DOHH2 (cell line): ENCODE measurements around the gene CCDC88C.

Experiments
- H3F3A ChIP-seq: fragments of 200-600 bp; sonication (generic), shearing (Covaris generic); 2 replicates; pipeline ENCODE4 v1.6.0; 2016; ENCODE audit warnings: antibody characterized with exemption, mild to moderate bottlenecking; ENCODE audit not compliant: control insufficient read depth, insufficient read depth
- H3K27ac ChIP-seq: fragments of 200-600 bp; sonication (generic); 2 replicates; pipeline ENCODE4 v1.5.1; 2014; ENCODE audit warnings: low read depth, mild to moderate bottlenecking, low read length, moderate library complexity
- H3K27me3 ChIP-seq: fragments of 200-600 bp; sonication (generic); 2 replicates; pipeline ENCODE4 v1.6.1; 2014; ENCODE audit warnings: mild to moderate bottlenecking, low read length, mixed read lengths; ENCODE audit not compliant: control insufficient read depth
- H3K36me3 ChIP-seq: fragments of 200-600 bp; sonication (generic); 2 replicates; pipeline ENCODE4 v1.6.1; 2014; ENCODE audit warnings: mild to moderate bottlenecking, low read length, moderate library complexity, mixed read lengths; ENCODE audit not compliant: control insufficient read depth
- H3K4me1 ChIP-seq: fragments of 200-600 bp; sonication (generic); 2 replicates; pipeline ENCODE4 v1.6.1; 2014; ENCODE audit warnings: mild to moderate bottlenecking, low read length, mixed read lengths; ENCODE audit not compliant: control insufficient read depth
- H3K4me2 ChIP-seq: fragments of 200-600 bp; sonication (generic); 2 replicates; pipeline ENCODE4 v1.6.0; 2014; ENCODE audit warnings: mild to moderate bottlenecking, low read length, moderate library complexity
- H3K4me3 ChIP-seq: fragments of 200-600 bp; sonication (generic); 2 replicates; pipeline ENCODE4 v1.5.1; 2014; ENCODE audit warnings: mild to moderate bottlenecking, low read length, mixed read lengths
- H3K79me2 ChIP-seq: fragments of 200-600 bp; sonication (generic); 2 replicates; pipeline ENCODE4 v1.6.1; 2014; ENCODE audit warnings: mild to moderate bottlenecking, low read length, mixed read lengths; ENCODE audit not compliant: control insufficient read depth
- H3K9me2 ChIP-seq: fragments of 200-600 bp; sonication (generic); replicated peaks from 2 replicates; pipeline ENCODE4 v1.6.1; 2014; ENCODE audit warnings: mild to moderate bottlenecking, low read length, mixed read lengths; ENCODE audit not compliant: control insufficient read depth
- H3K9me3 ChIP-seq: fragments of 200-600 bp; sonication (generic); 2 replicates; pipeline ENCODE4 v1.6.1; 2014; ENCODE audit warnings: antibody characterized with exemption, low read length, mixed read lengths; ENCODE audit not compliant: control insufficient read depth, insufficient read depth
- H4K20me1 ChIP-seq: fragments of 200-600 bp; sonication (generic); 2 replicates; pipeline ENCODE4 v1.6.0; 2014; ENCODE audit warnings: low read depth, mild to moderate bottlenecking, antibody characterized with exemption, low read length, moderate library complexity; ENCODE audit not compliant: control insufficient read depth, insufficient read depth
- CTCF ChIP-seq: fragments of 200-600 bp; sonication (generic); IDR thresholded peaks from one replicate; pipeline ENCODE4 v1.5.1; 2014; ENCODE audit warnings: antibody characterized with exemption, mild to moderate bottlenecking, low read depth, low read length; ENCODE audit not compliant: poor library complexity, severe bottlenecking
- EZH2phosphoT487 ChIP-seq: fragments of 200-600 bp; sonication (generic); IDR thresholded peaks from 2 replicates; pipeline ENCODE4 v1.6.1; 2017; ENCODE audit warnings: borderline replicate concordance, mild to moderate bottlenecking, antibody characterized with exemption, low read length, moderate library complexity, mixed read lengths

CCDC88C gene

GRCh38 chr14:91305650-91306431 is 111.8 kb downstream of the CCDC88C start:
- Histone ChIP-seq H3K9me2 (no peaks in the 10 kb centered on the region), H3K27me3 (no peaks in the 10 kb centered on the region), H3F3A (peaks cover 15% of the 10 kb centered on the region), H3K4me3 (no peak overlapping the region), H3K36me3 (peaks cover 95% of the 10 kb centered on the region), H3K27ac (no peak overlapping the region), H3K4me1 (peaks cover 9% of the 10 kb centered on the region), H3K79me2 (peaks cover 22% of the 10 kb centered on the region), H3K9me3 (no peaks in the 10 kb centered on the region), H3K4me2 (no peak overlapping the region), H4K20me1 (peaks cover 3% of the 10 kb centered on the region)
- TF ChIP-seq CTCF (no peak), EZH2phosphoT487 (no peak)

- no peak overlapping the region for H3K4me2 ChIP-seq
Observed at GRCh38 chr14:91303924-91304229, 113.7 kb downstream of the CCDC88C start.

GRCh38 chr14:91303091-91303923 is 114.3 kb downstream of the CCDC88C start:
- Histone ChIP-seq H4K20me1 (peaks cover 3% of the 10 kb centered on the region), H3K4me2 (no peak overlapping the region), H3K4me3 (no peak overlapping the region), H3K9me3 (no peaks in the 10 kb centered on the region), H3K4me1 (peaks cover 9% of the 10 kb centered on the region), H3K79me2 (peaks cover 14% of the 10 kb centered on the region), H3K27ac (no peak overlapping the region), H3K36me3 (peaks cover 97% of the 10 kb centered on the region), H3K27me3 (no peaks in the 10 kb centered on the region), H3F3A (peaks cover 15% of the 10 kb centered on the region), H3K9me2 (no peaks in the 10 kb centered on the region)
- TF ChIP-seq EZH2phosphoT487 (no peak), CTCF (no peak)

More at GRCh38 chr14:91303924-91304229, 113.7 kb downstream of the CCDC88C start:
- H3K4me1 ChIP-seq: peaks cover 9% of the 10 kb centered on the region
- H3K79me2 ChIP-seq: peaks cover 14% of the 10 kb centered on the region
- H3F3A ChIP-seq: peaks cover 15% of the 10 kb centered on the region
- no peak overlapping the region for H3K27ac ChIP-seq
- peaks cover 97% of the 10 kb centered on the region for H3K36me3 ChIP-seq
- peaks cover 3% of the 10 kb centered on the region for H4K20me1 ChIP-seq
- no peak overlapping the region for H3K4me3 ChIP-seq
- H3K9me3 ChIP-seq: no peaks in the 10 kb centered on the region
- no peaks in the 10 kb centered on the region for H3K27me3 ChIP-seq
- no peaks in the 10 kb centered on the region for H3K9me2 ChIP-seq
- TF ChIP-seq CTCF: no peak
- TF ChIP-seq EZH2phosphoT487: no peak
